Thoracic aorta endothelial cell (primary cell): ENCODE results near the gene TYMS. TPM values are rescaled to one million over a fixed set of nuclear protein-coding genes. Genes with fewer than 3 reads are reported as not detected.

Source experiments
- total RNA-seq: library from RNA; depleted of rRNA; stranded (reverse); fragments of >200 nt; gene quantifications from 2 replicates; pipeline ENCODE4 v1.2.3, GENCODE V29; 2012

TYMS gene
- total RNA-seq: 60.1 and 81.0 TPM in 2 replicates

GRCh38 chr18:657311-658000 lies at the start of gene TYMS:
TYMS (plus strand) TSS chr18:657653; CDS start chr18:657743, 90 bp downstream.

DNA sequence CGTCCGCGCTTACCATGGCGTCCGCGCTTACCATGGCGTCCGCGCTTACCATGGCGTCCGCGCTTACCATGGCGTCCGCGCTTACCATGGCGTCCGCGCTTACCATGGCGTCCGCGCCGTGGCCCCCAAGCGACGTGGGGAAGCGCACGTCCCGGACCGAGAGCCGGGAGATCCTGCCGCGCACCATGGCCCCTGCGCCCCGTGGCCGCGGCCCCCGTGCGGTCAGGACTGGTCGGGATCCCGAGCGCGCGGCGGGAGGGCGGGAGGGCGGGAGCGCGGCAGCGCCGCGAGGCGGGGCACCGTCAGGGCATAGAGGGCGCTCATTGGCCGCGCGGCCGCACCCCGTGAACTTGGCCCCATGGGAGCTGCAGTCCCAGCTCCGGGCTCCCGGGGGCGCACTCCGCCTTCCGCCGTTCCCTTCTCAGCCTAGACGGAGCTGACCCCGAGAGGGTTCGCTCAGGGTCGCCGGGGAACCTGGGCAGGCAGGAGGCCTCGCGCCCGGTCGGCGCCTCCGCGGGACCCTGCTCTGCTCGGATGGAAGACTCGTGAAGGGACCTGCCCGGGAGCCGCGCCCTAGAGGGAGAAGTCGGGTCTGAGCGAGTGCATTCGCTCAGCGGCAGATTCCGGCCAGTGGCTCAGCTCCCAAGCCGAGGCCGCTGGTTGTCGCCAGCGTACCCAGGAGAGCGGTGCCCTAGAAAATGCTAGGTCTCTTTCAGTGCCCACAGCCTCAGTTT lies 55.1 kb downstream of the TYMS start, which contains the start of gene ENOSF1:
TSS of gene ENOSF1 (minus strand) at position 230 of the 734 bp plus-strand sequence. CDS start at position 187, 43 bp downstream.

Other genes starting within 250 kb of the TYMS start
- gene COLEC12, start 157.0 kb upstream of the TYMS start, total RNA-seq: 10.1 and 30.2 TPM in 2 replicates
- gene CETN1, start 77.3 kb upstream of the TYMS start, total RNA-seq: not detected in 2 replicates
- gene CLUL1, start 60.7 kb upstream of the TYMS start, total RNA-seq: not detected in 2 replicates
- 48.8 and 50.1 TPM in 2 replicates for gene ENOSF1, start 55.0 kb downstream of the TYMS start, total RNA-seq
- 409 and 418 TPM in 2 replicates for gene YES1, start 154.6 kb downstream of the TYMS start, total RNA-seq
- gene ADCYAP1, start 247.2 kb downstream of the TYMS start, total RNA-seq: not detected in 2 replicates